Limb (tissue), 2 donors: ENCODE data around the gene EXTL1.

Experiments
- DNase-seq, 2 donors: peaks; one replicate each; pipeline ENCODE4 v3.0.0-alpha.2; 2016; ENCODE audit errors: extremely low spot score in 2 of 2

The EXTL1 gene

DNA sequence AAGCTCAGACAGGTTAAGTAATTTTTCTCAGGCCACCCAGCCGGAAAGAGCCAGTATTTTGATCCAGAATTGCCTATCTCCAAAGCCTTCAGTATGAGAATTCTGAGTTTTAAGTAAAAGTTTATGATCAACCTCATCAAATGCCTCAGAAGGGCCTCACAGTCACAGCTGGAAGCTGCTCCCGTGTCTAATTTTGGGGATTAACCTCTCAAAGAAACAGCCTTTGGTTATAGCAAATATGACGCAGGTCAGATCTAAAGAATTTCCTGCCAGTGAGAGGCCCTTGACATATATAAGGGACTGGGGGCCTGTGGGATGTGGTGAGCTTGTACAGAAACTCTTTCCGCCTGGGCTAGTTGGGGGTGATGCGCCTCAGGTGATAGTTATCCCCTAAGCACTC lies 2.3 kb downstream of the EXTL1 start:
- no peak for DNase-seq

DNA sequence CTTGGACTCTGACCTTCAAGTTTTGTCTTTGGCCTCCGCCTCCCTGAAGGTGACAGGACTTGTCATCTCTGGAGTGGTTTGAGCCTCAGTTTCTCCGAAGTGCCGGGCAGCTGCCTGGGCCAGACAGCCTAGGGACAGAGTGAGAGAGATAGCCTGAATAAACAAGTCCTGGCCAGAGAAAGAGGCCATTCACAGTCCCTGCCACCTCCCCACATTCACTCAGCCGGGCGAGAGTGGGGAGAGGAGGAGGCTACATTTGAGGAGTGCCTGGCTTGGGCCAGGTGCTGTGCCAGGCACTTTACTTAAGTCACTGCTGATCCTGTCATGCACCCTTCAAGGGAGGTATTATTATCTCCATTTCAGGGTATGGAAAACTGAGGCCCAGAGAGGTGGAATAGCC lies 3.5 kb downstream of the EXTL1 start:
- peak in 1 of 2 donors; percentile 26 for DNase-seq

DNA sequence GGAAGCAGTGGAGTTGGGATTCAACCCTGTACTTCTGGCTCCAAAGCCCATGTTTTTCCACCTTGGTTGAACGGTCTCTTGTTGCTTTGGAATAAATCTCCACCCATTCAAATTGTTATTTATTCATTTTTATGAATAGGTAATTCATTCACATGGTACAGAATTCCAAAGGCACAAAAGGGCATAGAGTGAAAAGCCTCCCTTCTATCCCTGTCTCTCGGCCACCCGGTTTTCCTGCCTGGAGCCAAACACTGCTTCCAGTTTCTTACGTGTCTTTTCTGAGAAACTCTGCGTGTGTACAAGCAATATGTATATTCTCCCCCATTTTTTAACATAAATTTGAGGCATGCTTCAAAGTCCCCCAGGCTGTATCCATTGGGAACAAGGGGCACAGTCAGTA lies 3.9 kb downstream of the EXTL1 start:
- peak in 1 of 2 donors; percentile 14 for DNase-seq

DNA sequence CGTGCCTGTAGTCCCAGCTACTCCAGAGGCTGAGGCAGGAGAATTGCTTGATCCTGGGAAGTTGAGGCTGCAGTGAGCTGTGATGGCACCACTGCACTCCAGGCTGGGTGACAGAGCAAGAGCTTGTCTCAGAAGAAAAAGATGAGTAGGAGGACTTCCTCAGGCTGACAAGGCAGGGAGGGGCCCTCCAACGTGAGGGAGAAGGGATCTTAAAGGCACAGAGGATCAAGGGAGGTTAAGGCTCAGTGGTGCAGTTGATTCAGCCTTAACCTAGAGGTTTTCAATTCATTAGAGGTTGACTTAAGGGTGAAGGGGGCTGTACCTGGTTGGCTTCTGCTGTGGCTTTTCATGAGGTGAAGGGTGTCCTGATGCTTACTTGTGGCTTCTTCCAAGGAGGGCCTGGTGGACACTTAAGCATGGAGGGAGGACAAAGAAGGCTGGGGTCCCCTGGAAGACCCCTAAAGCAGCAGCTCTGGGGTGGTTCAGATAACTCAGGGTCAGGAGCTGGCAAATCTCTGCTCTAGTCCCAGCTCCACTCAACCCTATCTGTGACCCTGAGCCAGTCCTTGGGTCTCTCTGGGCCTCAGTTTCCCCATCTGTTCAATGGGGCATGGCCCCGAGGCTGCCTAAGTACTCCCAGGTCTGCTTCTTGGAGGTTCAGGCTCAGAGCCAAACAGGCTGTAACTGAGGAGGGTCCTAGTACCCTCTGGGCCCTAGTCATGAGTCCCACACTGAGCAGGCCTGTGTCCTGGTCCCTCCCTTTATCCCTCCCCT lies 6.3 kb downstream of the EXTL1 start:
- no peak for DNase-seq

DNA sequence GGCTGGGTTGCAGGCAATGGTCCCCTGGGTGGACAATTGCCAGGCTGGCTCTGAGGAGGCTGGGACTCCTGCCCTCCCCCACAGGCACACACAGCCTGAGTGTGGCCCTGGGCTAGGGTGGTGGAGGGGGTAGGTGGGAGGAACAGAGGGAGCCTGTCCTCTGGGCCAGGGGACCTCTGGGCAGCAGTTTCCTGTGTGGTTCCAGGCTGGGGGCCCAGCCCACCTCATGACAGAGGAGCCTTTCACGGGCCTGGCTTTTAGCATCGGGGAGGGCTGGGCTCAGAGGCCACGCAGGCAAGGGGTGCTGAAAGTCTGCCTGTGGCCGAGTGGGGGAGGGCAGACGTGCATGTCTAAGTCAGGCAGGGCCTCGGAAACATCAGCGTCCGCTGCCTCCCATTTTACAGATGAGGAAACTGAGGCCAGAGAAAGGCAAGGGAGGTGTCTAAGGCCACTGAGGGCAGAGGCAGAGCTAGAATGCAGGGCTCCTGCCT lies 7.0 kb downstream of the EXTL1 start:
- DNase-seq = peak in 1 of 2 donors; percentile 55

DNA sequence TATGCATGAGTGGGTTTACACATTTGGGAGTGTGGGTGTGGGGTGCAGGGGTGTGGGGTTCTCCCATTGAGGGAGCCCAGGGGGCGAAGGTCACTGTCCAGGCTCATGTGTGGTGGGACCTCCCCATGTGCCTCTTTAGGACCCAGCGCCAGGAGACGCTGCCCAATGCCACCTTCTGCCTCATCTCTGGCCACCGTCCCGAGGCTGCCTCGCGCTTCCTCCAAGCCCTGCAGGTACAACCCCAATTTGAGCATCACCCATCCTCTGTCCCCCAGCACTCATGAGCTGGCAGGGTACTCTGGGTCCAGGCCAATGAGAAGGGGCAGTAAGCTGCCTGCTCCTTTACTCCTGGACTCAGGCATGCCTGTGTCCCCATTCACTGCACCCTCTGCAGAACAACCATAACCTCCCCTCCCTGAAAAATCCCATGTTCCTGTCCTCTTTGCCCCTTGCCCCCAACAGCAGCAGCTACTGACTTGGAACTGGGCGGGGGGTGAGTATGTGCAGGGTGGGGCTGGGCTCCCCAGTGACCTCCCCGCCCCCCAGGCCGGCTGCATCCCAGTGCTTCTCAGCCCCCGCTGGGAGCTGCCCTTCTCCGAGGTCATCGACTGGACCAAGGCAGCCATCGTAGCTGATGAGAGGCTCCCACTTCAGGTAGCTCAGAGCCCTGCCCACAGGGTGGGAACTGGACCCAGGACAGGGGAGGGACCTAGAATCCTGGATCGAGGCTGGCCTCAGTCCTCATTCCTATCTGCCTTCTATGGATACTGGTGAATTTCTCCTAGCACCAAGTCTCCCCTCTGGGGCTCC lies 7.7 kb downstream of the EXTL1 start:
- DNase-seq = peak in 1 of 2 donors; percentile 24

DNA sequence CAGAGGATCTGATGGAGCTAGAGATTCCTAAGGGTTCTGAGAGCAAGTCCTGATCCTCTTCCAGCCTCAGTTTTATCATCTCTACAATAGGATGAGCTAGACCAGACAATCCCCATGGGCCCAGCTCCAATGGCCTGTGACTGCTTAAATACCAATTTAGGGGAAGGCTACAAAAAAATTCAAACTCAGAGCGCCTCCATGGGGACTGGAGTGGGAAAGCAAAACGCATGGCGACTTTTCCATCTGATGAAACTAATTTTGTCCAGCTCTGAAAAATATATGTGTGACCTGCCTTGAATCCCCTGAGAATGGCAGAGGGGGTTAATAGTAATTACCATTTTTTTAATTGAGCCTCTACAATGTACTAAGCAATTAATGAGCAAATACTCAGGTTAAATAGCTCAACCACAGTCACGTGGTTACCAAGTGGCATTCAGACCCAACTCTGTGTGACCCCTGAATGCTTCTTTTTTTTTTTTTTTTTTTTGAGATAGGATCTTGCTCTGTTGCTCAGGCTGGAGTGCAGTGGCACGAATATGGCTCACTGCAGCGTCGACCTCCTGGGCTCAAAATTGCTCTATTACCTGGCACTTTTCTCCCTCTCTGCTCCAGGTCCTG lies 8.4 kb downstream of the EXTL1 start:
- DNase-seq = no peak

DNA sequence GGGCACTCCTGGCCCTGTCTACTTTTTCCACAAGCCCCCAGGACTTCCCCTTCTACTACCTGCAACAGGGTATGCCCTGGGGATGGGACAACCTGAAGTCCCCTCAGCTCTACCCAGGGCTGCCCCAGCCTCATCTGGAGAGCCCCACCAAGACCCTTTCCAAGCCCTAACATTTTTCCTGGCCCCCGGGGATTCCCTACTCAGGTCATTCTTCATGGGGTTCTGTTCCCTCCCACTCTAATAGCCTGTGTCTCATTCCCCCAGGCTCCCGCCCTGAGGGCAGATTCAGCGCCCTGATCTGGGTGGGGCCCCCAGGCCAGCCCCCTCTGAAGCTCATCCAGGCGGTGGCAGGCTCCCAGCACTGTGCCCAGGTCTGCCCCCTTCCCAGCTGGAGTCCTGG lies 9.6 kb downstream of the EXTL1 start:
- DNase-seq = no peak

DNA sequence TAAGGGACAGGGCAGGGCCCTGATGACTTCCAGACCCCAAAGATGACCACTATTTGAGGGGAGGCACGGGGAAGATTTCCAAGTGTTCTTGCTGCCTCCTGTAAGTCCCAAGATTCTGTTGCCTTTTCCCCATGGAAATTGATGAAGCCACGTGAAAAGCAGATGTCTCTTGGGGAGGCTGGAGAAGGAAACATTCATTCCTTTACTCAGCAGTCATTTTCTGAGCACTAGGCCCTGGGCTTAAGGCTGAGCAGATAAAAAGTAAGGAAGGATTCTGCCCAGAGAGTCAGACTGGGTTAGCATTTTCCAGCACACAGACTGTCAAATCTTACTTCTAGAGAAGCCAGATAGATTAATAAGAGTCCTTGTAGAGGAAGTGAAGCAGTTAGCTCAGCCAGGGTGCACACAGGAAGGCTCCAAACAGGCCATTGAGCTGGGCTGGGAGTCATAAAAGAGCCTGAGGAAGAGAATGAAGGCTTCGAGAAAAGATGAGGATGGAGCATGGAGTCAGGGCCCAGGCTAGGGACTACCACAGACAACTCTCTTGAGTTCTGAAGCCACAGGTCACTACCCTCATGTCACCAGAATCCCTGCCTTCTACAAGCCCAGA lies 10.1 kb downstream of the EXTL1 start:
- no peak for DNase-seq

DNA sequence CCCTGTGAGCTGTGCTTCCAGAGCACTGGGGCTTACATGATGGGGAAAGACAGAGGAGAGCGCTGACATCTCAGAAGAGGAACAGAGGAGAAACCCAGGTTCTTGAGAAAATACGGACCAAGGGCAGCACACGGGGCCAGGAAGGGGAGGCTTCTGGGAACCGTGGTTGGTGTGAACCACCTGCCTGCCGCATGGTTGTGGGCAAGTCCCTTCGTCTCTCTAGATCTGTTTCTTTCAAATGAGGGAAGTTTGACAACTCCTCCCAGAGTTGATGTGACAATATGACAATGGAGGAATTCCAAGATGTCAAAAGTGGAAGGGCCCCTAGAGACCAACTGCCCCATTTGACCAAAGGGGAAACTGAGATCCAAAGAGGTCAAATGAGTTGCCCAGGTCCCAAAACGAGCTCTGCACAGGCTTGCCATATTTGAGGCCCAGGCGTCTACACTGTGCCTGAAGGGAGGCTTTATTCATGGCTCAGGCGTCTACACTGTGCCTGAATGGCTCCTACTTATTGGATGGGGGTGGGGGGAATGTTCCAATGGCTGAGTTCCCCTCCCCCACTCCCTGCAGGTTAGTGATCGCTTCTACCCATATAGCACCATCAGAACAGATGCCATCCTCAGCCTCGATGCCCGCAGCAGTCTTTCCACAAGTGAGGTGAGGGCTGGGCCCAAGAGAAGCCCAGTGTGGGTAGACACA lies 11.2 kb downstream of the EXTL1 start:
- no peak for DNase-seq

DNA sequence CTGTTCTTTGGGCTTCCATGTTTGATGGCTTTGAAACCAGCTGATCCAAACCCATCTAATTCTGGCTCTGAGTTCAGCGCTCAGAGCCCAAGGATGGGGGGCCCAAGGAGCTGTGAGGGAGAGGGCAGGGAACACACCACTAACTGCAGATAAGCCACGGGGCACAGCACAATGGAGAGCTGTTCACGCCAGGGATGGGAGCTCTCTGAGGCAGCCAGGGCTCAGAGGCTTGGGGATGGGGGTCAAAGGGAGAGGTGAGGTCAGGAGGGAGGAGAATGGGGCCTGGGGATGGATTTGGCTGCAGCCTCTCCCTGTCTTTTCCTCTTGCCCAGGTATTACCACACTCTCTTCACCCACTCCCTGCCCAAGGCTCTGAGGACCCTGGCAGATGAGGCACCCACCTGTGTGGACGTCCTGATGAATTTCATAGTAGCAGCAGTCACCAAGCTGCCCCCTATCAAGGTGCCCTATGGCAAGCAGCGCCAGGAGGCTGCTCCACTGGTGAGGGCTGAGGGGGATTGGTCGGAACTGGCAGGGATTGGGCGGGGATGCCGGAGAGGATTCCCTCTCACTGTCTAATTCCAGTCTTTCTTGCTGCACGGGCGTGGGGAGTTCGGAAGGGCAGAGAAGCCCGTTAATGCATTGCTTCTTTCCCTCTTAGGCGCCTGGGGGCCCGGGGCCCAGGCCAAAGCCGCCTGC lies 13.1 kb downstream of the EXTL1 start:
- DNase-seq = no peak

DNA sequence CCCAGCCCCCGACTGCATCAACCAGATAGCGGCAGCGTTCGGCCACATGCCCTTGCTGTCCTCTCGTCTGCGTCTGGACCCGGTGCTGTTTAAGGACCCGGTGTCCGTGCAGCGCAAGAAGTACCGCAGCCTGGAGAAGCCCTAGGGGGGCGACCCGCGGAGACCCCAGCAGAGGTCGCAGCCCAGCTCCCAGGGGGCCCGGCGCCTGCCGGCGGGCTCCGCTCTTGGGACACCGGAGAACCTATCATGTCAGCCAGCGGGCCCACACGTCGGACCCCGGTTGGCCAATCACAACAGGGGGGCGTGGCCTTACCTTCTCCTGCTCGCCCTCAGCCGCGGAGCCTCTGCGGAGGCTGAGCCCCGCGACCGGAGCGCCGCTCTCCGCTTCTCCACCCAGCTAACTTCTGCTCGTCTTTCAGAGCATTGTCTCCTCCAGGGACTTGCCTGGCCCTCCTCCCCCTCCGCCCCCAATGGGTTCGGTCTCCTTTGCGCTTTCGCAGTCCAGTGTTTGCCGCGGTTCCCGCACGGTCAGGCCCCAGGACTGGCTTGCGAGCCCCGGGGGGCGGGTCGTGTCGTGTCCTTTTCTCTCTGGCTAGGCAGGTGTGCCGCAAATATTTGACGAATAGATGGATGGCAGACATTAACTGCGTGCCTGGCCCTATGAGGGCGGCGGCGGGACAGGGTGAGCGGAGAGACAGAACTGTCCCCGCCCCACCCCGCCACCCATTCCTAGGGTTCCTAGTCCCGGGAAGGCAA lies 13.8 kb downstream of the EXTL1 start:
- DNase-seq = peak; percentile 89 to 94

DNA sequence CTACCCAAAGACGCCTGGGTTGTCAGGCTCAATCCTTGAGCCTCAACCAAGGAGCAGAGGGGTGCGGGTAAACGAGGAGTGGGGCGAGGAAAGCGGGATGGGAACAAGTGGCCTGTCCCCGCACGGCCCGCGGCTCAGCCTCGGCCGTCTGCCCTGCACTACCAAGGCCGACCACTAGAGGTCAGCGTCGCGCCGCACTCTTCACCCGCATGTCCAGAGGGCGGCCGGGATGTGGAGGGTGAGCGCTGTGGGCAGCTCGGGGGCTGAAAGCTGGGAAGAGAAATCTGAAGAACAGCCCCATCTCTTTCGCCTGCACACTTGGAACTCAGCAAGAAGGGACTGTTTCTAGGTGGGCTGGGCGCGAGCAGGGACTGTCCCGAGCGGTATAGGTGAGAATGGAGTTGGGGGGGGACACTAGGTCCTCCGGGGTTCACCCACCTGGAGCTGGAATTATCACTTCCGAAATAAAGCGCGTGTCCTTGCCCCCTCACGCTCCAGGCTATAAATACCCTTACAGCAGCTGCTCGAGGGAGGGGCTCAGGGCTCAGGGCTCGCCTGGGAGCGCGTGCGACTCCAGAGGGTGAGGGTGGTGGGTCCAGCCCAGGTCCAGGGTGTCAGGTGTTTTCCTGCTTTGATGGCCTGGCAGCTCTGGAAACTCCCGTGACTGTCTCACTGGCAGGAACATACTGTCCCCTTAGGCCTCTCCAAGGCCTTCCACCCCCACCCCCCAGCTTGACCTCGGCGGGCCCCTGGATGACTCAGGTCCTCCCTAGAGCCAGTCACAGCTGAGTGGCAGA lies 14.6 kb downstream of the EXTL1 start:
- DNase-seq = peak; percentile 78 to 92

DNA sequence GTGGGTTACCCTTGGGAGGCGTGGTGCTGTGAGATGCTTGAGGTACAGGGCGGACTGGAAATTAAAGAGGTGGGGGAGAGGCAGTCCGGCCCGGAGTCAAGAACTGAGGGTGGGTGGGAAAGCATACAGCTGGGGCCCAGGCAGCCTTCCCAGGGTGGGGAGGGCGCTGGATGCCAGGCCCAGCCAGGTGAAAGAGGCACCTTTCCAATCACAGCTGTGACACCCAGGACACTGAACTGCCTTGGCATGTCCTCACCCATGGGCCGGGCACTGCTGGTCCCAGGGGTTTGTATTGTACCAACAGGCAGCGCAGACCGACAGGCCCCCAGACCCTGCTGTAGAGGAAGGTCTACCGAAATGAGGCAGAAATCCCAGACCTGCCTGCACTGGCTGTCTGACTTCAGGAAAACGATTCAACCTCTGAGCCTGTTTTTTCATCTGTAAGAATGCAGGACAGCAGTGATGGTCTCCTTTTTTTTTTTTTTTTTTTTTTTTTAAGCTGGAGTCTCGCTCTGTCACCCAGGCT lies 15.2 kb downstream of the EXTL1 start:
- no peak for DNase-seq

DNA sequence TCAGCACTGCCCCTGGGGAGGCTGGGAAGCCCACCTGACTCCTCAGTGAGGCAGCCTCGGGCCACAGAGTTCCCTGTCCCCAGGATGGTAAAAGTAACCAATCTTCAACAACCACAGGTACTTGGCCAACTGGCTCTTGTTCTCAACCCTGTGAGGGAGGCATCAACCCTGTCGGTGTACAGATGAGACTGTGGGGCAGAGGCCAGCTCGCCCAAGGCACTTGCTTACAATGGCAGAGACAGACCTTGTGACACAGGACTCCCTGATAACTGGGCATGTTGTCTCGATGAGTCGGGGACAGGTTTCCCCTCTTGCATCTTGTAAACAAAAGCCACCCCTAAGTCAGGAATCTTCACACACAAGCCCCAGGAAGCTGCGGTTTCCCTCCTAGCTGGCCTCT lies 16.3 kb downstream of the EXTL1 start:
- no peak for DNase-seq

DNA sequence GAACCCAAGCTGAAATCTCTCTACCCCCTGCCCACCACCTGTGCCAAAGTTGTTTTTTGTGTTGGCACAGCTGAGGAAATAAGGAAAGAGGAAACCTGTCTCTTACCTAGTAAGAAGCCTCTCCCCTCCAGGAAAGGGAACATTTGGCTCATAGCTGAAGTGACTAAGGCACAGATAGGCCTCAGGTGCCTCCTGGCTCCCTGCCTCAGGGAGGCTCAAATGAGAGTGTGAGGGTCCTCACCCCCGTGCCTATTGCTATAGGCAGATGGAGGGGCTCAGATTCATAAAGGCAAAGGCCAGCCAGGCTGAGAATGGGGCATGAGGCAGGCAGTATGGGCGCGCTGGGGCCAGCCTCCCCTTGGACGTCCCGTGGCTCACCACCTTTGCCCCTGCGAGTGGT lies 16.9 kb downstream of the EXTL1 start:
- no peak for DNase-seq

DNA sequence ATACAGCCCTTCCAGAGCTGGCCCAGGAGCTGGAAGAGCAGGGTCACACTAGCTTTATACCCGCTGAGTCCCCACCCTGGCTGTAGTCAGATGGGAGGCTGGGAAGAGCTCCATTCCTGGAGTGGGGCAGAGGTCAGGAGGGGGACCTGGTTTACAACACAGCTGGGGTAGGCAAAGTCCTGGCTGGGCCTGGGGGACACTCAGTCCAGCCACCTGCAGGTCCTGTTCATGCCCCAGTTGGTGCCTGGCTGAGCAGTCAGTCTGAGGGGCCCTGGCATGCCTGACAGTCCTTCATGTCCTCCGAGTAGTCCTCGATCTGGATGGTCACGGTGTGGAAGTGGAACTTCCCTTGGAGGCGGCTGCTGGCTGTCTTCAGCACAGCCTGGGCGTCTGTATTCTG lies 17.3 kb downstream of the EXTL1 start:
- DNase-seq = no peak

DNA sequence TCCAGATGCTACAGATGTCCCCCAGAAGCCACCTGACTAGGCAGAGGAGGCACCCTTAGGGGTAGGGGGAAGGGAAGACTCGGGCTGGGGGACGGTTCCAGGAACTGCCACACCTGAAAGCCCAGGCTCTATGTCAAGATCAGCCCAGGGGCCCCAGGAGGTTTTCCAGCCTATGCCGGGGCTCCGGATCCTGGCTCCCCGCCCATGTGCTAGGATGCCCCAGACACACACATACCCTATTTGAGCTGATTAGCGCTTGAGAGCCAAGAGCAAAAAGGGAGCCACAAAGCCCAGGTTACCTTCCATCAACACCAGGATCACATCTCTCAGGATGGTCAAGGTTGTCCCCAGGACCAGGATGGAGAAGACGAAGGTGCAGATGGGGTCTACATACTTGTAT lies 19.8 kb downstream of the EXTL1 start:
- no peak for DNase-seq

DNA sequence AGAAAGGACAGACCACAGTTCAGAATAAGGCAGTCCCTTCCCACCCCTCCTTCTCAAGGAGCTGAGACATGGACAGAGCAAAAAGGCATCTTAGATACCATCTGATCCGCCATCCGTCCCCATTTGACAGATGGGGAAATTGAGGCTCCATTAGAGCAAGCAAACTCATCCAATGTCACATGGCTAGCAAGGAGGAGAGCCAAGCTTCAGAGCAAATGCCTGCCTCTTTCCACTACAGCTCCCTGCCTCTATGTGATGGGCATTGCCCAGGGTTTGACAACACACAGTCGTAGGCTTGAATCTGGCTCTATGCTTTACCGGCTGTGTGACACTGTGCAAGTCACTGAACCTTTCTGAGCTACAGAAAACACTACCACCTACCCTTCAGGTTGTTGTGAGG lies 20.4 kb downstream of the EXTL1 start:
- DNase-seq = no peak
